DND-41 (cell line): ENCODE data around the gene NAP1L5.

ENCODE experiments used
- CTCF ChIP-seq: IDR thresholded peaks from 2 replicates; pipeline ENCODE4 v1.5.1; 2012; ENCODE audit warnings: borderline replicate concordance, low read length, moderate library complexity, mild to moderate bottlenecking; ENCODE audit not compliant: poor library complexity, severe bottlenecking; ENCODE audit errors: extremely low read depth
- EZH2 ChIP-seq: IDR thresholded peaks from 3 replicates; pipeline ENCODE4 v1.6.1; 2012; ENCODE audit warnings: borderline replicate concordance, low read depth, mild to moderate bottlenecking, moderate library complexity, low read length, inconsistent platforms; ENCODE audit not compliant: severe bottlenecking

GRCh38 chr4:88720451-88721428 is 23.1 kb upstream of the NAP1L5 start:
- TF ChIP-seq CTCF, result no peak
- TF ChIP-seq EZH2, result no peak
